HL-60 (cell line): ENCODE data around the gene APBB2.

Experiments used
- DNase-seq, 2 experiments: peaks; one replicate each; pipeline ENCODE4 v3.0.0-alpha.2; 2010 to 2020; ENCODE audit warnings: low read depth in 1 of 2, low spot score in 1 of 2
- H3K27ac ChIP-seq: fragments of 250-450 bp; sonication (Bioruptor Pico); replicated peaks from 2 replicates; pipeline ENCODE4 v1.5.1; 2020; ENCODE audit warnings: mild to moderate bottlenecking, moderate library complexity
- H3K27me3 ChIP-seq: fragments of 250-450 bp; sonication (Bioruptor Pico); 2 replicates; pipeline ENCODE4 v1.5.1; 2021; ENCODE audit warnings: mild to moderate bottlenecking, moderate library complexity; ENCODE audit not compliant: insufficient read depth, poor library complexity, severe bottlenecking
- H3K4me3 ChIP-seq: replicated peaks from 2 replicates; pipeline ENCODE4 v1.5.1; 2011; ENCODE audit warnings: mild to moderate bottlenecking, control low read depth, low read length; ENCODE audit not compliant: insufficient read depth
- GABPA ChIP-seq: IDR thresholded peaks from 2 replicates; pipeline ENCODE4 v1.6.1; 2012; ENCODE audit warnings: low read depth
- POLR2AphosphoS5 ChIP-seq: IDR thresholded peaks from 2 replicates; pipeline ENCODE4 v1.6.1; 2012; ENCODE audit warnings: low read depth
- REST ChIP-seq: IDR thresholded peaks from 2 replicates; pipeline ENCODE4 v1.6.1; 2012; ENCODE audit warnings: low read depth; ENCODE audit not compliant: insufficient replicate concordance
- SPI1 ChIP-seq: IDR thresholded peaks from 2 replicates; pipeline ENCODE4 v1.6.1; 2012; ENCODE audit warnings: low read depth, mild to moderate bottlenecking, borderline replicate concordance
- TF ChIP-seq, protein P1 (sequence below): IDR thresholded peaks from one replicate; pipeline ENCODE4 v1.5.1; 2011; ENCODE audit warnings: low read length, control low read depth, inconsistent platforms; ENCODE audit not compliant: insufficient read depth

APBB2 gene

GRCh38 chr4:40874901-40875300 is 339.4 kb downstream of the APBB2 start:
- H3K4me3 ChIP-seq, result no peak overlapping the region
- DNase-seq, result no peak
- peaks cover 2% of the 10 kb centered on the region for H3K27me3 ChIP-seq
- no peak for TF ChIP-seq REST
- TF ChIP-seq GABPA, result no peak
- TF ChIP-seq POLR2AphosphoS5, result no peak
- TF ChIP-seq SPI1, result no peak
- TF ChIP-seq, protein P1, sequence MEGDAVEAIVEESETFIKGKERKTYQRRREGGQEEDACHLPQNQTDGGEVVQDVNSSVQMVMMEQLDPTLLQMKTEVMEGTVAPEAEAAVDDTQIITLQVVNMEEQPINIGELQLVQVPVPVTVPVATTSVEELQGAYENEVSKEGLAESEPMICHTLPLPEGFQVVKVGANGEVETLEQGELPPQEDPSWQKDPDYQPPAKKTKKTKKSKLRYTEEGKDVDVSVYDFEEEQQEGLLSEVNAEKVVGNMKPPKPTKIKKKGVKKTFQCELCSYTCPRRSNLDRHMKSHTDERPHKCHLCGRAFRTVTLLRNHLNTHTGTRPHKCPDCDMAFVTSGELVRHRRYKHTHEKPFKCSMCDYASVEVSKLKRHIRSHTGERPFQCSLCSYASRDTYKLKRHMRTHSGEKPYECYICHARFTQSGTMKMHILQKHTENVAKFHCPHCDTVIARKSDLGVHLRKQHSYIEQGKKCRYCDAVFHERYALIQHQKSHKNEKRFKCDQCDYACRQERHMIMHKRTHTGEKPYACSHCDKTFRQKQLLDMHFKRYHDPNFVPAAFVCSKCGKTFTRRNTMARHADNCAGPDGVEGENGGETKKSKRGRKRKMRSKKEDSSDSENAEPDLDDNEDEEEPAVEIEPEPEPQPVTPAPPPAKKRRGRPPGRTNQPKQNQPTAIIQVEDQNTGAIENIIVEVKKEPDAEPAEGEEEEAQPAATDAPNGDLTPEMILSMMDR, result no peak
- no peak overlapping the region for H3K27ac ChIP-seq

DNA sequence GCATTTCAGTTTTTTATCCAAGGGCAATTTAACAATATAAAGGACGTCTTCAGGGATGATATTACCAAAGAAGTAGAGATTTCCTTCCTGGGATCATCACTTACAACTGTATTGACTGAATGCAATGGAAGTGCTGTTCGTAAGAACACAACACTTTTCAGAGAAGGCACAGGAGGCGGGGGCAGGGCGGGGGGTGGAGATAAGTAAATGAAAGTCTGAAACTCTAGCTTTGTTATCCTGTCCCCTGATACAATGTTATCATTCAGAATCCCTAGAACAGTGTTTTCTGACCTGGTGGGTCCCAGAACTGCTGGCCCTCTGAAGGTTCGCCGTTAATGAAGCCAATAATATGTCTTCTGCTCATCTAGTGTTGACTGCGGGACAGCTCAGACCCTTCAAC is 340.0 kb downstream of the APBB2 start:
- no peak overlapping the region for H3K27ac ChIP-seq
- H3K27me3 ChIP-seq, result peaks cover 2% of the 10 kb centered on the region
- no peak for DNase-seq
- no peak overlapping the region for H3K4me3 ChIP-seq
- TF ChIP-seq POLR2AphosphoS5, result no peak
- TF ChIP-seq GABPA, result no peak
- TF ChIP-seq REST, result no peak
- TF ChIP-seq, protein P1, result no peak
- no peak for TF ChIP-seq SPI1

DNA sequence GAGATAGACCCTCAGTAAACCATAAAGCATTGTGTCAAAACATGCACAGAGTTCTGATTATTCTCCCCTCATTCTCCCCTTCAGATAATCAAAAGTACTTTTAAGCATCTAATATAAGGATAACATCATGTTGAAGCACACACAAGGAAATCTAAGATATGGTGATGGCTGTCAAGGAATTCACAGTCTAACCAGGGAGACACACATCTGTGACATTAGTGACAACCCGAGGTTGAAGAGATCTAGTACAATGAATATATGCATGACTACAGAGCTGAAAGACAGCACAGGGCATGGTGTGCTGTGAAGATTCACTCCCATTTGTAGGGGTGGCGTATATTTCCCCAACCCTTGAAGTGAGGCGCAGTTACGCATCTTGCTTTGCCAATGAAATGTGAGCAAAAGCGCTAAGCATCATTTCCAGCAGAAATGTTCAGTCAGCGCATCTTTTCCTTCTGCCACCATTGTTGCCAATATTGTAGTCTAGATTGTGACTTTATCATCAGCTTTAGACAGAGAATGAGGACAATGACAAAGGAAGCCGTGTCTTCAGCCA is 342.6 kb downstream of the APBB2 start:
- Histone ChIP-seq H3K27ac (no peak overlapping the region), H3K4me3 (no peak overlapping the region), H3K27me3 (peaks cover 2% of the 10 kb centered on the region)
- TF ChIP-seq SPI1, result no peak
- no peak for TF ChIP-seq POLR2AphosphoS5
- TF ChIP-seq REST, result no peak
- TF ChIP-seq, protein P1, result no peak
- TF ChIP-seq GABPA, result no peak
- DNase-seq, result no peak
